SK-N-SH (cell line): ENCODE data around the gene WNT2. TPM values are rescaled to one million over a fixed set of nuclear protein-coding genes. Genes with fewer than 3 reads are reported as not detected.

ENCODE experiments used
- CTCF ChIA-PET: fragments of 300-600, 350-600 bp; formaldehyde crosslinking; extraction: SDS; loops from one replicate; lab custom pipeline; 2021; lab: Yijun Ruan, JAX
- POLR2A ChIA-PET: fragments of 350-600 bp; sonication (Branson Sonifier 250); formaldehyde crosslinking; extraction: SDS; loops from one replicate; lab custom pipeline; 2020; ENCODE audit warnings: antibody characterized with exemption, inconsistent platforms; lab: Yijun Ruan, JAX
- DNase-seq: peaks from one replicate; pipeline ENCODE4 v3.0.0; 2012
- H2AFZ ChIP-seq: fragments of 200-600 bp; sonication (generic); 2 replicates; pipeline ENCODE4 v1.8.1; 2016; ENCODE audit warnings: antibody characterized with exemption, mild to moderate bottlenecking, low read depth
- H3F3A ChIP-seq: fragments of 200-600 bp; sonication (generic); replicated peaks from 2 replicates; pipeline ENCODE3; 2016; ENCODE audit warnings: antibody characterized with exemption, mild to moderate bottlenecking; ENCODE audit not compliant: insufficient read depth
- H3K27ac ChIP-seq, 2 experiments: fragments of 200-500 bp in 1 of 2; fragments of 200-600 bp in 1 of 2; sonication (Bioruptor generic) in 1 of 2; sonication (generic), shearing (Covaris generic) in 1 of 2; 2 replicates each; pipeline versions ENCODE4 v1.5.1 to v1.6.1; 2014 to 2016; ENCODE audit warnings: low read depth in 2 of 2, inconsistent platforms in 1 of 2, low read length in 1 of 2, mild to moderate bottlenecking in 1 of 2, mixed read lengths in 1 of 2
- H3K27me3 ChIP-seq: fragments of 200-600 bp; sonication (generic), shearing (Covaris generic); 2 replicates; pipeline ENCODE4 v1.6.1; 2016; ENCODE audit warnings: mixed run types; ENCODE audit not compliant: insufficient read depth
- H3K36me3 ChIP-seq, 2 experiments: fragments of 200-500 bp in 1 of 2; fragments of 200-600 bp in 1 of 2; sonication (Bioruptor generic) in 1 of 2; sonication (generic) in 1 of 2; replicated peaks in 1 of 2; 2 replicates each; pipeline versions ENCODE3 to v1.5.1; 2014 to 2016; ENCODE audit warnings: low read length in 1 of 2, mild to moderate bottlenecking in 1 of 2; ENCODE audit not compliant: insufficient read depth in 2 of 2, control insufficient read depth in 1 of 2
- H3K4me1 ChIP-seq, 2 experiments: fragments of 200-500 bp in 1 of 2; fragments of 200-600 bp in 1 of 2; sonication (Bioruptor generic) in 1 of 2; sonication (generic), shearing (Covaris generic) in 1 of 2; 2 replicates each; pipeline versions ENCODE4 v1.5.1 to v1.6.1; 2014 to 2016; ENCODE audit warnings: low read depth in 1 of 2, low read length in 1 of 2, mixed run types in 1 of 2; ENCODE audit not compliant: insufficient read depth in 2 of 2, control insufficient read depth in 1 of 2
- H3K4me2 ChIP-seq: fragments of 200-600 bp; sonication (generic), shearing (Covaris generic); 2 replicates; pipeline ENCODE4 v1.6.1; 2017; ENCODE audit warnings: mixed run types
- H3K4me3 ChIP-seq, 2 experiments: fragments of 200-500 bp in 1 of 2; fragments of 200-600 bp in 1 of 2; sonication (Bioruptor generic) in 1 of 2; sonication (generic), shearing (Covaris generic) in 1 of 2; 2 replicates each; pipeline versions ENCODE4 v1.5.1 to v1.8.1; 2014 to 2016; ENCODE audit warnings: low read depth in 2 of 2, inconsistent platforms in 1 of 2, low read length in 1 of 2, mild to moderate bottlenecking in 1 of 2, mixed read lengths in 1 of 2, moderate library complexity in 1 of 2
- H3K79me2 ChIP-seq: fragments of 200-600 bp; sonication (generic); 2 replicates; pipeline ENCODE4 v1.8.1; 2017; ENCODE audit warnings: mild to moderate bottlenecking; ENCODE audit not compliant: insufficient read depth
- H3K9ac ChIP-seq: fragments of 200-600 bp; sonication (generic); 2 replicates; pipeline ENCODE4 v1.6.1; 2017; ENCODE audit warnings: mixed run types
- H3K9me2 ChIP-seq: fragments of 200-600 bp; sonication (generic); 2 replicates; pipeline ENCODE4 v1.6.1; 2017; ENCODE audit warnings: mixed run types
- H3K9me3 ChIP-seq: fragments of 200-600 bp; sonication (generic); 2 replicates; pipeline ENCODE4 v1.6.1; 2017; ENCODE audit warnings: mixed run types, mild to moderate bottlenecking, moderate library complexity
- H4K20me1 ChIP-seq: fragments of 200-600 bp; sonication (generic); 2 replicates; pipeline ENCODE4 v1.6.1; 2017; ENCODE audit warnings: mild to moderate bottlenecking, mixed run types; ENCODE audit not compliant: insufficient read depth
- ELF1 ChIP-seq: IDR thresholded peaks from 2 replicates; pipeline ENCODE4 v1.4.0; 2012
- FOXJ3 ChIP-seq: sonication (generic); formaldehyde crosslinking; IDR thresholded peaks from 2 replicates; pipeline ENCODE4 v1.5.1; 2020; ENCODE audit warnings: mild to moderate bottlenecking, missing genetic modification reagents
- FOXM1 ChIP-seq: IDR thresholded peaks from 2 replicates; pipeline ENCODE4 v1.4.0; 2012; ENCODE audit warnings: low read depth, mild to moderate bottlenecking
- GATA2 ChIP-seq: sonication (generic); formaldehyde crosslinking; IDR thresholded peaks from 2 replicates; pipeline ENCODE4 v1.5.0; 2020; ENCODE audit warnings: mild to moderate bottlenecking, missing genetic modification reagents
- MXI1 ChIP-seq: IDR thresholded peaks from 2 replicates; pipeline ENCODE4 v1.6.1; 2012; ENCODE audit warnings: mild to moderate bottlenecking, low read depth, low read length, improper control_type of control experiment
- NFIC ChIP-seq: IDR thresholded peaks from 2 replicates; pipeline ENCODE4 v1.4.0; 2012; ENCODE audit warnings: borderline replicate concordance
- POLR2AphosphoS5 ChIP-seq: IDR thresholded peaks from 2 replicates; pipeline ENCODE4 v1.6.1; 2012; ENCODE audit warnings: low read depth, low read length
- RAD21 ChIP-seq: IDR thresholded peaks from 2 replicates; pipeline ENCODE4 v1.6.1; 2012; ENCODE audit warnings: mild to moderate bottlenecking, low read length
- RCOR1 ChIP-seq: fragments of 150-350 bp; IDR thresholded peaks from 2 replicates; pipeline ENCODE4 v1.6.1; 2017; ENCODE audit warnings: antibody characterized with exemption, low read length
- REST ChIP-seq: IDR thresholded peaks from 2 replicates; pipeline ENCODE4 v1.6.1; 2012; ENCODE audit warnings: mild to moderate bottlenecking, low read depth, low read length, moderate library complexity
- SMC3 ChIP-seq: IDR thresholded peaks from 2 replicates; pipeline ENCODE4 v1.6.1; 2012; ENCODE audit warnings: low read depth, low read length, improper control_type of control experiment
- TCF12 ChIP-seq: IDR thresholded peaks from 2 replicates; pipeline ENCODE4 v1.4.0; 2012
- TEAD4 ChIP-seq: IDR thresholded peaks from 2 replicates; pipeline ENCODE4 v1.4.0; 2012; ENCODE audit warnings: mild to moderate bottlenecking, borderline replicate concordance; ENCODE audit not compliant: insufficient read depth
- ZBTB33 ChIP-seq: IDR thresholded peaks from 2 replicates; pipeline ENCODE4 v1.4.0; 2012; ENCODE audit warnings: low read depth, borderline replicate concordance
- WGBS: methylation state at CpG from one replicate; pipeline ENCODE4 v1.1.6; 2017; ENCODE audit warnings: low lambda C conversion rate; 5-methylcytosine and 5-hydroxymethylcytosine counted together
- polyA plus RNA-seq, 3 experiments: library from polyadenylated mRNA; depleted of rRNA; stranded (reverse); fragments of >200 nt; gene quantifications; 2 replicates each; pipeline ENCODE4 v1.2.3, GENCODE V29; 2012
- TF ChIP-seq, protein P1 (sequence below): fragments of 150-350 bp; IDR thresholded peaks from 2 replicates; pipeline ENCODE4 v1.6.1; 2016; ENCODE audit warnings: mild to moderate bottlenecking, low read depth, low read length

The WNT2 gene
- polyA plus RNA-seq, 1 of the 3 experiments (the other 2 are of a cell fraction), result not detected

GRCh38 chr7:117324960-117325359 lies 2.1 kb upstream of the WNT2 start:
- Histone ChIP-seq H3F3A (no peaks in the 10 kb centered on the region), H3K9me3 (0 out of 2 replicates have a peak, but pooled peaks cover 10% of the 10 kb centered on the region), H3K9me2 (no peaks in the 10 kb centered on the region), H3K9ac (no peak overlapping the region), H3K79me2 (no peaks in the 10 kb centered on the region), H4K20me1 (no peaks in the 10 kb centered on the region)
- no peak for DNase-seq
- POLR2A ChIA-PET, result no interaction called here
- TF ChIP-seq, protein P1, sequence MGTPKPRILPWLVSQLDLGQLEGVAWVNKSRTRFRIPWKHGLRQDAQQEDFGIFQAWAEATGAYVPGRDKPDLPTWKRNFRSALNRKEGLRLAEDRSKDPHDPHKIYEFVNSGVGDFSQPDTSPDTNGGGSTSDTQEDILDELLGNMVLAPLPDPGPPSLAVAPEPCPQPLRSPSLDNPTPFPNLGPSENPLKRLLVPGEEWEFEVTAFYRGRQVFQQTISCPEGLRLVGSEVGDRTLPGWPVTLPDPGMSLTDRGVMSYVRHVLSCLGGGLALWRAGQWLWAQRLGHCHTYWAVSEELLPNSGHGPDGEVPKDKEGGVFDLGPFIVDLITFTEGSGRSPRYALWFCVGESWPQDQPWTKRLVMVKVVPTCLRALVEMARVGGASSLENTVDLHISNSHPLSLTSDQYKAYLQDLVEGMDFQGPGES, result no peak
- no peak for TF ChIP-seq TCF12
- no peak for TF ChIP-seq GATA2 (CRISPR knock-in tag)
- no peak for TF ChIP-seq FOXJ3 (CRISPR knock-in tag)
- no peak for TF ChIP-seq RCOR1
- no peak for TF ChIP-seq ELF1
- no peak for TF ChIP-seq FOXM1
- no peak for TF ChIP-seq REST
- TF ChIP-seq POLR2AphosphoS5, result no peak
- TF ChIP-seq NFIC, result no peak
- TF ChIP-seq ZBTB33, result no peak
- no peak for TF ChIP-seq SMC3
- TF ChIP-seq MXI1, result no peak
- TF ChIP-seq RAD21, result no peak
- no peak for TF ChIP-seq TEAD4
- TF ChIP-seq, all 33 proteins: peak for 0
- Histone ChIP-seq H3K4me3 (no peak overlapping the region), H2AFZ (peak overlapping the region; percentile 71; the same call in 1 of the 2 replicates), H3K36me3 (no peaks in the 10 kb centered on the region), H3K4me1 (no peaks in the 10 kb centered on the region; a peak in 1 of 4 replicates), H3K27ac (no peak overlapping the region), H3K27me3 (peaks cover 54% of the 10 kb centered on the region), H3K4me2 (0 out of 2 replicates have a peak overlapping the region, but pooled peaks have one; percentile 72)
- CTCF ChIA-PET, result interaction anchor here (0.6 to 1.5 kb wide), 2 partner anchors 14 to 642 kb away, joined by 3 read pairs; no protein-coding TSS in a partner anchor
- WGBS, result 40% methylated on average over 4 of the region's 4 CpGs
